PC-3 (cell line): Measurements from ENCODE around the gene OSBPL6.

Source experiments
- CTCF ChIP-seq: fragments of 300-600 bp; sonication (generic); conservative IDR thresholded peaks from 2 replicates; pipeline ENCODE4 v1.5.1; 2017; ENCODE audit warnings: antibody characterized with exemption, low read depth, mild to moderate bottlenecking, low read length
- EZH2phosphoT487 ChIP-seq: fragments of 300-600 bp; sonication (generic); IDR thresholded peaks from 2 replicates; pipeline ENCODE4 v1.6.1; 2018; ENCODE audit warnings: mild to moderate bottlenecking, antibody characterized with exemption, low read length, borderline replicate concordance

- TF ChIP-seq CTCF, result no peak
- no peak for TF ChIP-seq EZH2phosphoT487
These were observed 192.8 kb downstream of the OSBPL6 start for GRCh38 chr2:178386986-178387597.
